Keratinocyte (primary cell): ENCODE results near the gene FOXL3. TPM values are rescaled to one million over a fixed set of nuclear protein-coding genes. Genes with fewer than 3 reads are reported as not detected.

Experiments used
- DNase-seq: peaks from one replicate; pipeline ENCODE4 v3.0.0-alpha.2; 2011; ENCODE audit warnings: low read depth, missing footprints, low spot score
- FAIRE-seq: peaks from 2 replicates; lab custom pipeline; 2011; peaks lifted over from hg19 to GRCh38; lab: Jason Lieb, UNC
- H2AFZ ChIP-seq: 2 replicates; pipeline ENCODE4 v1.6.0; 2012; ENCODE audit warnings: low read length, control low read depth, inconsistent platforms; ENCODE audit not compliant: control insufficient read depth
- H3K27ac ChIP-seq: 2 replicates; pipeline ENCODE4 v1.5.1; 2011; ENCODE audit warnings: low read length; ENCODE audit not compliant: control insufficient read depth, insufficient read depth
- H3K27me3 ChIP-seq: 3 replicates; pipeline ENCODE4 v1.6.0; 2011; ENCODE audit warnings: low read length; ENCODE audit not compliant: control insufficient read depth, insufficient read depth; ENCODE audit errors: extremely low read depth
- H3K36me3 ChIP-seq, 2 experiments: 2 replicates in 1 of 2; 3 replicates in 1 of 2; pipeline ENCODE4 v1.5.1; 2011; ENCODE audit warnings: low read length in 2 of 2, mild to moderate bottlenecking in 1 of 2; ENCODE audit not compliant: control insufficient read depth in 2 of 2, insufficient read depth in 2 of 2; ENCODE audit errors: extremely low read depth in 1 of 2
- H3K4me1 ChIP-seq: 3 replicates; pipeline ENCODE4 v1.5.1; 2011; ENCODE audit warnings: low read length; ENCODE audit not compliant: control insufficient read depth, insufficient read depth; ENCODE audit errors: extremely low read depth
- H3K4me2 ChIP-seq: 3 replicates; pipeline ENCODE4 v1.6.0; 2011; ENCODE audit warnings: low read depth, low read length; ENCODE audit not compliant: control insufficient read depth, insufficient read depth; ENCODE audit errors: extremely low read depth
- H3K4me3 ChIP-seq, 3 experiments: fragments of 200-600 bp in 1 of 3; sonication (generic) in 1 of 3; 2 replicates in 2 of 3; 3 replicates in 1 of 3; pipeline ENCODE4 v1.5.1; 2011 to 2016; ENCODE audit warnings: low read length in 3 of 3, mild to moderate bottlenecking in 3 of 3, control low read depth in 2 of 3, inconsistent platforms in 1 of 3, low read depth in 1 of 3, mixed read lengths in 1 of 3, mixed run types in 1 of 3, moderate library complexity in 1 of 3; ENCODE audit not compliant: control insufficient read depth in 2 of 3, insufficient read depth in 2 of 3; ENCODE audit errors: extremely low read depth in 1 of 3
- H3K79me2 ChIP-seq: 2 replicates; pipeline ENCODE4 v1.6.0; 2012; ENCODE audit warnings: low read length; ENCODE audit not compliant: control insufficient read depth, insufficient read depth
- H3K9ac ChIP-seq: 3 replicates; pipeline ENCODE4 v1.6.0; 2011; ENCODE audit warnings: low read length; ENCODE audit not compliant: control insufficient read depth, insufficient read depth; ENCODE audit errors: extremely low read depth
- H3K9me1 ChIP-seq: 3 replicates; pipeline ENCODE4 v1.6.0; 2011; ENCODE audit warnings: low read length; ENCODE audit not compliant: control insufficient read depth, insufficient read depth; ENCODE audit errors: extremely low read depth
- H3K9me3 ChIP-seq: 2 replicates; pipeline ENCODE4 v1.5.1; 2012; ENCODE audit warnings: low read depth, low read length; ENCODE audit not compliant: control insufficient read depth
- H4K20me1 ChIP-seq: 3 replicates; pipeline ENCODE4 v1.6.0; 2011; ENCODE audit warnings: low read length; ENCODE audit not compliant: control insufficient read depth, insufficient read depth; ENCODE audit errors: extremely low read depth
- CTCF ChIP-seq, 3 experiments: IDR thresholded peaks in 1 of 3; conservative IDR thresholded peaks in 1 of 3; optimal IDR thresholded peaks in 1 of 3; 2 replicates in 2 of 3; 3 replicates in 1 of 3; pipeline versions ENCODE3 to v1.5.1; 2011; ENCODE audit warnings: low read length in 3 of 3, mild to moderate bottlenecking in 3 of 3, moderate library complexity in 2 of 3, control low read depth in 1 of 3, inconsistent platforms in 1 of 3; ENCODE audit not compliant: insufficient read depth in 2 of 3; ENCODE audit errors: extremely low read depth in 1 of 3
- EZH2 ChIP-seq: IDR thresholded peaks from one replicate; pipeline ENCODE4 v1.6.1; 2012; ENCODE audit warnings: inconsistent platforms, mild to moderate bottlenecking, low read length, moderate library complexity
- dilution Hi-C: fragments of 300-500 bp; cut with MboI; formaldehyde crosslinking; loops from one replicate; pipeline ENCODE4 v1.7.0; 2020; ENCODE audit warnings: low sequenced_read_pairs; ENCODE audit not compliant: extremely low pct_ligation_motif_present
- polyA plus RNA-seq, 5 experiments: library from polyadenylated mRNA; depleted of rRNA in 3 of 5; stranded (reverse) in 3 of 5; stranded (forward) in 1 of 5; unstranded in 1 of 5; fragments of >200 nt; gene quantifications; 1 replicate in 1 of 5; 2 replicates in 3 of 5; 3 replicates in 1 of 5; pipeline versions ENCODE4 v1.2.1 to v1.2.3, GENCODE V29; 2011 to 2012; ENCODE audit warnings: missing spikeins in 2 of 5, low read depth in 1 of 5, low replicate concordance in 1 of 5

The FOXL3 gene
- polyA plus RNA-seq, 1 donor (not counting 4 experiments of a cell fraction or from before 2014, with no cell fraction given) = not detected

GRCh38 chr7:265192-265997, 24.6 kb upstream of the FOXL3 start:
- H3K27ac ChIP-seq = no peak overlapping the region
- TF ChIP-seq EZH2 (no peak), CTCF (optimal IDR thresholded peaks at IDR 0.05 in 1 of 3, IDR thresholded peaks at IDR 0.05 in 1 of 3, conservative IDR thresholded peaks at IDR 0.05 in 1 of 3; ENCODE audit: extremely low read depth in 1 of 3, insufficient read depth in 2 of 3, low read length in 3 of 3) (no peak)
- no peak overlapping the region for H2AFZ ChIP-seq
- H3K9me1 ChIP-seq = no peaks in the 10 kb centered on the region
- H3K36me3 ChIP-seq = no peaks in the 10 kb centered on the region
- DNase-seq = no peak
- no peak overlapping the region for H3K4me3 ChIP-seq
- H3K4me1 ChIP-seq = no peaks in the 10 kb centered on the region
- peaks cover 14% of the 10 kb centered on the region for H3K9me3 ChIP-seq
- no peaks in the 10 kb centered on the region for H4K20me1 ChIP-seq
- FAIRE-seq = no peak
- peaks cover 7% of the 10 kb centered on the region for H3K27me3 ChIP-seq
- no peaks in the 10 kb centered on the region for H3K79me2 ChIP-seq
- H3K4me2 ChIP-seq = no peak overlapping the region
- dilution Hi-C loops = no loop called here
- H3K9ac ChIP-seq = no peak overlapping the region

GRCh38 chr7:265998-266850, 23.7 kb upstream of the FOXL3 start:
- no peak overlapping the region for H3K9ac ChIP-seq
- dilution Hi-C loops = no loop called here
- H3K9me3 ChIP-seq = peaks cover 14% of the 10 kb centered on the region
- peaks cover 7% of the 10 kb centered on the region for H3K27me3 ChIP-seq
- no peak overlapping the region for H3K4me3 ChIP-seq
- DNase-seq (no peak), FAIRE-seq (no peak)
- H3K4me2 ChIP-seq = no peak overlapping the region
- H3K79me2 ChIP-seq = no peaks in the 10 kb centered on the region
- H2AFZ ChIP-seq = no peak overlapping the region
- TF ChIP-seq CTCF (optimal IDR thresholded peaks at IDR 0.05 in 1 of 3, IDR thresholded peaks at IDR 0.05 in 1 of 3, conservative IDR thresholded peaks at IDR 0.05 in 1 of 3; ENCODE audit: extremely low read depth in 1 of 3, insufficient read depth in 2 of 3, low read length in 3 of 3) (no peak), EZH2 (no peak)
- no peaks in the 10 kb centered on the region for H3K4me1 ChIP-seq
- H3K36me3 ChIP-seq = no peaks in the 10 kb centered on the region
- no peaks in the 10 kb centered on the region for H3K9me1 ChIP-seq
- H4K20me1 ChIP-seq = no peaks in the 10 kb centered on the region
- H3K27ac ChIP-seq = no peak overlapping the region
